H9 (cell line): Measurements from ENCODE around the gene UCK1. TPM values are rescaled to one million over a fixed set of nuclear protein-coding genes. Genes with fewer than 3 reads are reported as not detected.

Source experiments
- DNase-seq: peaks from one replicate; pipeline ENCODE4 v3.0.0-alpha.2; 2017
- H2AFZ ChIP-seq: one replicate; pipeline ENCODE4 v1.6.1; 2013; ENCODE audit warnings: mild to moderate bottlenecking, low read length, control low read depth, moderate library complexity
- H2AK5ac ChIP-seq: 2 replicates; pipeline ENCODE4 v1.6.1; 2013; ENCODE audit warnings: low read length, control low read depth, mixed read lengths; ENCODE audit not compliant: insufficient read length
- H2BK120ac ChIP-seq: one replicate; pipeline ENCODE4 v1.6.1; 2013; ENCODE audit warnings: low read depth, mild to moderate bottlenecking, low read length, control low read depth, inconsistent platforms; ENCODE audit not compliant: poor library complexity, severe bottlenecking
- H2BK12ac ChIP-seq: 2 replicates; pipeline ENCODE4 v1.6.1; 2013; ENCODE audit warnings: low read length, control low read depth, mixed read lengths, low read depth; ENCODE audit not compliant: insufficient read length
- H2BK15ac ChIP-seq: 2 replicates; pipeline ENCODE4 v1.6.1; 2013; ENCODE audit warnings: low read depth, low read length, control low read depth
- H2BK20ac ChIP-seq: one replicate; pipeline ENCODE4 v1.6.1; 2013; ENCODE audit warnings: low read depth, mild to moderate bottlenecking, low read length, control low read depth, inconsistent platforms; ENCODE audit not compliant: poor library complexity, severe bottlenecking
- H2BK5ac ChIP-seq: 2 replicates; pipeline ENCODE4 v1.6.1; 2013; ENCODE audit warnings: low read length, control low read depth, mixed read lengths; ENCODE audit not compliant: insufficient read length
- H3K14ac ChIP-seq: 2 replicates; pipeline ENCODE4 v1.6.1; 2013; ENCODE audit warnings: low read length, control low read depth; ENCODE audit not compliant: insufficient read depth
- H3K18ac ChIP-seq: 2 replicates; pipeline ENCODE4 v1.6.1; 2013; ENCODE audit warnings: low read depth, mild to moderate bottlenecking, mixed read lengths, low read length, control low read depth; ENCODE audit not compliant: insufficient read length
- H3K23ac ChIP-seq: 2 replicates; pipeline ENCODE4 v1.6.1; 2013; ENCODE audit warnings: low read length, control low read depth, mixed read lengths, low read depth; ENCODE audit not compliant: insufficient read length
- H3K23me2 ChIP-seq: 2 replicates; pipeline ENCODE4 v1.6.1; 2013; ENCODE audit warnings: low read depth, mild to moderate bottlenecking, mixed read lengths, low read length, control low read depth; ENCODE audit not compliant: insufficient read length, poor library complexity, severe bottlenecking
- H3K27ac ChIP-seq: 2 replicates; pipeline ENCODE4 v1.5.1; 2013; ENCODE audit warnings: low read length, control low read depth, mixed read lengths, low read depth; ENCODE audit not compliant: insufficient read length
- H3K27me3 ChIP-seq: 2 replicates; pipeline ENCODE4 v1.6.1; 2013; ENCODE audit warnings: low read length, control low read depth, inconsistent platforms; ENCODE audit not compliant: insufficient read depth
- H3K4ac ChIP-seq: 2 replicates; pipeline ENCODE4 v1.6.1; 2013; ENCODE audit warnings: low read depth, mild to moderate bottlenecking, control low read depth, inconsistent platforms, low read length, moderate library complexity
- H3K4me1 ChIP-seq: 2 replicates; pipeline ENCODE4 v1.6.1; 2013; ENCODE audit warnings: low read length, control low read depth, inconsistent platforms; ENCODE audit not compliant: insufficient read depth
- H3K4me2 ChIP-seq: 2 replicates; pipeline ENCODE4 v1.6.1; 2013; ENCODE audit warnings: low read length, control low read depth, mixed read lengths; ENCODE audit not compliant: insufficient read length, insufficient read depth
- H3K56ac ChIP-seq: 2 replicates; pipeline ENCODE4 v1.6.1; 2013; ENCODE audit warnings: low read depth, mild to moderate bottlenecking, mixed read lengths, low read length, control low read depth; ENCODE audit not compliant: insufficient read length
- H3K79me1 ChIP-seq: 2 replicates; pipeline ENCODE4 v1.6.1; 2013; ENCODE audit warnings: low read depth, mild to moderate bottlenecking, moderate library complexity, low read length, control low read depth, inconsistent platforms; ENCODE audit not compliant: insufficient read depth, poor library complexity, severe bottlenecking
- H3K79me2 ChIP-seq: 2 replicates; pipeline ENCODE4 v1.6.1; 2013; ENCODE audit warnings: low read length, control low read depth, inconsistent platforms; ENCODE audit not compliant: insufficient read depth
- H3K9ac ChIP-seq: 2 replicates; pipeline ENCODE4 v1.6.1; 2013; ENCODE audit warnings: low read length, control low read depth, mixed read lengths; ENCODE audit not compliant: insufficient read length; ENCODE audit errors: extremely low read depth
- H3K9me3 ChIP-seq: one replicate; pipeline ENCODE4 v1.6.1; 2013; ENCODE audit warnings: low read depth, low read length, inconsistent platforms; ENCODE audit not compliant: control insufficient read depth
- H3T11ph ChIP-seq: one replicate; pipeline ENCODE4 v1.6.1; 2013; ENCODE audit warnings: mild to moderate bottlenecking, low read length, control low read depth, inconsistent platforms
- H4K20me1 ChIP-seq: one replicate; pipeline ENCODE4 v1.6.1; 2013; ENCODE audit not compliant: control insufficient read depth, insufficient read length, insufficient read depth
- H4K5ac ChIP-seq: 2 replicates; pipeline ENCODE4 v1.6.1; 2013; ENCODE audit warnings: low read depth, mild to moderate bottlenecking, mixed read lengths, low read length, control low read depth; ENCODE audit not compliant: insufficient read length
- H4K8ac ChIP-seq: replicated peaks from 2 replicates; pipeline ENCODE4 v1.6.1; 2013; ENCODE audit warnings: low read length, control low read depth, mixed read lengths, low read depth; ENCODE audit not compliant: insufficient read length
- H4K91ac ChIP-seq: 2 replicates; pipeline ENCODE4 v1.6.1; 2013; ENCODE audit warnings: low read depth, mild to moderate bottlenecking, moderate library complexity, mixed read lengths, low read length, control low read depth; ENCODE audit not compliant: insufficient read length
- H3K27ac Mint-ChIP-seq, 3 experiments: 2 replicates in 2 of 3; 3 replicates in 1 of 3; pipeline ENCODE4 v1.8.0; 2020 to 2021; ENCODE audit warnings: mixed read lengths in 3 of 3, mild to moderate bottlenecking in 1 of 3, moderate library complexity in 1 of 3
- H3K27me3 Mint-ChIP-seq: 2 replicates; pipeline ENCODE4 v1.8.0; 2021; ENCODE audit warnings: low read depth, mild to moderate bottlenecking, moderate library complexity, mixed read lengths
- H3K36me3 Mint-ChIP-seq, 3 experiments: 2 replicates in 2 of 3; 3 replicates in 1 of 3; pipeline ENCODE4 v1.8.0; 2020 to 2021; ENCODE audit warnings: low read depth in 3 of 3, mixed read lengths in 3 of 3; ENCODE audit not compliant: insufficient read depth in 1 of 3
- H3K4me1 Mint-ChIP-seq, 2 experiments: 2 replicates each; pipeline ENCODE4 v1.8.0; 2020; ENCODE audit warnings: mixed read lengths in 2 of 2
- H3K4me3 Mint-ChIP-seq, 2 experiments: 2 replicates in 1 of 2; 3 replicates in 1 of 2; pipeline ENCODE4 v1.8.0; 2020 to 2021; ENCODE audit warnings: mild to moderate bottlenecking in 2 of 2, mixed read lengths in 2 of 2, moderate library complexity in 1 of 2
- H3K9me3 Mint-ChIP-seq, 2 experiments: 2 replicates in 1 of 2; 3 replicates in 1 of 2; pipeline ENCODE4 v1.8.0; 2020; ENCODE audit warnings: mild to moderate bottlenecking in 2 of 2, mixed read lengths in 2 of 2, moderate library complexity in 1 of 2
- WGBS: extraction: QIAGEN DNeasy Blood & Tissue Kit; methylation state at CpG from one replicate; pipeline ENCODE4 v1.1.7; 2013; ENCODE audit warnings: missing lambda C conversion rate, low lambda C conversion rate, mixed read lengths; ENCODE audit not compliant: insufficient read length; ENCODE audit errors: extremely low coverage; 5-methylcytosine and 5-hydroxymethylcytosine counted together
- total RNA-seq: library from RNA; stranded (reverse); gene quantifications from 2 replicates; pipeline ENCODE4 v1.2.1, GENCODE V29; 2021
- TF ChIP-seq, protein P1 (sequence below): fragments of 200-600 bp; sonication (generic); conservative IDR thresholded peaks from 3 replicates; pipeline ENCODE4 v1.8.0; 2021; ENCODE audit warnings: antibody characterized with exemption, mild to moderate bottlenecking

UCK1 gene
- total RNA-seq, 1 experiment from 2014 or later = 54.2 TPM

DNA sequence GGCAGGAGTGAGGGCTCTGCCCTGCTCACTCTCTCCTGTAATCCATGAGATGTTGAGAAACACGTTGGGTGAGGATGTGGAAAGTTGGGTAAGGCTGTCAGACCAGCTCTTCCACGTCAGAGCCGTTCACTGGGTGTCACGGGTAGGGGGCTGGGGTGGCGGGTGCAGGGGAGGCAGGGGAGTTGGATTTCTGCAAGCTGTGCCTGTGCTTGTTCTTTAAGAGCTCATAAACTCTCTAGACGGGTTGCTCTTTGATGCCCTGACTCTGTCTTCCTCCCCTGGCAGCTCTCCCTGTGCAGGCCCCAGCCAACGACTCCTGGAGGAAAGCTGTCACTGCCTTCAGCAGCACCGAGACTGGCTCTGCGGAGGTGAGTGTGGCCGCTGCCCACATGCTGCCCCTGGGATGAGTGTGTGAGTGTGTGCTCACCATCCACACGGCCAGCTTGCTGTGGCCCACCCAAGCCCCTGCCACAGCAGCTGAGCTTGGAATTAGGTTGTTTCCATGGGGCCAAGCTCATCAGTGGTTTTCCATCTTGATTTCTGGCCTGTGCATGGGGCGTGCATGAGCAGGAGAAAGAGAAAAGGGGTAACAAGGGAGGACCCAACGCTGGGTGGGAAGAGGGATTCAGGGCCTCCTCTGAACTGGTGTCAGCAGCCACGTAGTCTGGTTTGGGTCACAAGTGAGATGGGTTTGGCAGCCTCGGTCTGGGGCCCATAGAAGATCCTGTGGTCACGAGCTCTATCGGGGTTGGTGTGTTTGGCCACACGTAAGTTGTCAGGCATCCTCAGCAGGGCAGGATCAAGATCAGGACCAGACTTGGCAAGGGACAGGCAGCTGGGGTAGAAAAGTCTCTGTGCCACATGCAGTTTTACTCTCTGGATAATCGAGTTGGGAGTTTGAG, 49.4 kb downstream of the UCK1 start:
- peaks cover 80 to 98% (median 98%) of the 10 kb centered on the region in 3 experiments for H3K36me3 Mint-ChIP-seq

More for the DNA sequence above, 49.4 kb downstream of the UCK1 start:
- no peak overlapping the region for H3K56ac ChIP-seq
- H3K27me3 Mint-ChIP-seq = peaks cover 2% of the 10 kb centered on the region; the same call in 1 of the 2 replicates
- H4K5ac ChIP-seq = no peak overlapping the region
- H3K4me1 Mint-ChIP-seq = peaks cover 0 to 3% of the 10 kb centered on the region in 2 experiments; a peak in 1 of 4 replicates
- no peak overlapping the region for H2BK5ac ChIP-seq
- H2BK12ac ChIP-seq = no peak overlapping the region
- H2BK120ac ChIP-seq = no peak overlapping the region
- no peak for DNase-seq
- no peak overlapping the region; a peak in 1 of 5 replicates for H3K4me3 Mint-ChIP-seq
- no peaks in the 10 kb centered on the region for H3K27me3 ChIP-seq
- H4K8ac ChIP-seq = no peak overlapping the region
- TF ChIP-seq, protein P1, sequence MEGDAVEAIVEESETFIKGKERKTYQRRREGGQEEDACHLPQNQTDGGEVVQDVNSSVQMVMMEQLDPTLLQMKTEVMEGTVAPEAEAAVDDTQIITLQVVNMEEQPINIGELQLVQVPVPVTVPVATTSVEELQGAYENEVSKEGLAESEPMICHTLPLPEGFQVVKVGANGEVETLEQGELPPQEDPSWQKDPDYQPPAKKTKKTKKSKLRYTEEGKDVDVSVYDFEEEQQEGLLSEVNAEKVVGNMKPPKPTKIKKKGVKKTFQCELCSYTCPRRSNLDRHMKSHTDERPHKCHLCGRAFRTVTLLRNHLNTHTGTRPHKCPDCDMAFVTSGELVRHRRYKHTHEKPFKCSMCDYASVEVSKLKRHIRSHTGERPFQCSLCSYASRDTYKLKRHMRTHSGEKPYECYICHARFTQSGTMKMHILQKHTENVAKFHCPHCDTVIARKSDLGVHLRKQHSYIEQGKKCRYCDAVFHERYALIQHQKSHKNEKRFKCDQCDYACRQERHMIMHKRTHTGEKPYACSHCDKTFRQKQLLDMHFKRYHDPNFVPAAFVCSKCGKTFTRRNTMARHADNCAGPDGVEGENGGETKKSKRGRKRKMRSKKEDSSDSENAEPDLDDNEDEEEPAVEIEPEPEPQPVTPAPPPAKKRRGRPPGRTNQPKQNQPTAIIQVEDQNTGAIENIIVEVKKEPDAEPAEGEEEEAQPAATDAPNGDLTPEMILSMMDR = no peak
- no peaks in the 10 kb centered on the region for H3K79me2 ChIP-seq
- peak overlapping the region; percentile 36 to 61 (median 46); a peak in 3 of 7 replicates for H3K27ac Mint-ChIP-seq
- H4K91ac ChIP-seq = no peak overlapping the region
- no peak overlapping the region for H2AK5ac ChIP-seq
- H3K4me1 ChIP-seq = no peaks in the 10 kb centered on the region
- no peak overlapping the region for H3K23ac ChIP-seq
- no peak overlapping the region for H2AFZ ChIP-seq
- no peaks in the 10 kb centered on the region for H3K9me3 Mint-ChIP-seq
- no peaks in the 10 kb centered on the region for H3K23me2 ChIP-seq
- no peak overlapping the region for H3K4me2 ChIP-seq
- no peak overlapping the region for H3K4ac ChIP-seq
- H3K79me1 ChIP-seq = no peaks in the 10 kb centered on the region
- no peak overlapping the region for H3K27ac ChIP-seq
- no peak overlapping the region for H3K18ac ChIP-seq
- H4K20me1 ChIP-seq = no peaks in the 10 kb centered on the region
- no peak overlapping the region for H3T11ph ChIP-seq
- H2BK20ac ChIP-seq = no peak overlapping the region
- H3K14ac ChIP-seq = no peak overlapping the region
- H2BK15ac ChIP-seq = no peak overlapping the region
- no CpG with 5 or more reads among the region's 19 CpGs for WGBS
- H3K9ac ChIP-seq = no peak overlapping the region
- no peaks in the 10 kb centered on the region for H3K9me3 ChIP-seq
